Measurements from ENCODE around the gene LRP11.
"Not testable (repeated sequence)": the region's sequence is repeated elsewhere in the genome, so short reads cannot be mapped to it uniquely, and the experiment has no call there.

The LRP11 gene

GRCh38 chr6:149863698-149864577 lies at the start of gene LRP11:
Gene LRP11 (minus strand): TSS chr6:149864359. CDS start chr6:149864020, 339 bp downstream.
- Histone ChIP-seq H3K27me3 (replicated peaks; ENCODE audit: control insufficient read depth, insufficient read depth, low read length) (peaks cover 2% of the 10 kb centered on the region; the same call in 1 of the 2 replicates), H3K4me3 (replicated peaks; ENCODE audit: low read depth, low read length) (peak within 1 kb of the TSS; percentile 55), H3K36me3 (ENCODE audit: control insufficient read depth, insufficient read depth, low read length) (no peaks in the 10 kb centered on the region)
- peak; percentile 80 for DNase-seq (ENCODE audit: extremely low read depth, insufficient read length)
- TF ChIP-seq CTCF (IDR thresholded peaks at IDR 0.05; ENCODE audit: insufficient read depth, low read length, poor library complexity, severe bottlenecking), result no peak

- no peak for TF ChIP-seq CTCF (IDR thresholded peaks at IDR 0.05; ENCODE audit: insufficient read depth, low read length, poor library complexity, severe bottlenecking)
- no peak overlapping the region for H3K4me3 ChIP-seq (replicated peaks; ENCODE audit: low read depth, low read length)
- H3K36me3 ChIP-seq (ENCODE audit: control insufficient read depth, insufficient read depth, low read length), result no peaks in the 10 kb centered on the region
- no peak for DNase-seq (ENCODE audit: extremely low read depth, insufficient read length)
- H3K27me3 ChIP-seq (replicated peaks; ENCODE audit: control insufficient read depth, insufficient read depth, low read length), result no peaks in the 10 kb centered on the region; the same call in 1 of the 2 replicates
Observed at GRCh38 chr6:149913540-149914240, 49.5 kb upstream of the LRP11 start.

- TF ChIP-seq CTCF (IDR thresholded peaks at IDR 0.05; ENCODE audit: insufficient read depth, low read length, poor library complexity, severe bottlenecking), result no peak
- H3K27me3 ChIP-seq (replicated peaks; ENCODE audit: control insufficient read depth, insufficient read depth, low read length), result no peaks in the 10 kb centered on the region; the same call in 1 of the 2 replicates
- H3K36me3 ChIP-seq (ENCODE audit: control insufficient read depth, insufficient read depth, low read length), result no peaks in the 10 kb centered on the region
- H3K4me3 ChIP-seq (replicated peaks; ENCODE audit: low read depth, low read length), result no peak overlapping the region
- DNase-seq (ENCODE audit: extremely low read depth, insufficient read length), result no peak
Observed at GRCh38 chr6:149913085-149913484, 48.9 kb upstream of the LRP11 start.

- not testable (repeated sequence) for H3K4me3 ChIP-seq (replicated peaks; ENCODE audit: low read depth, low read length); H3K27me3 ChIP-seq (replicated peaks; ENCODE audit: control insufficient read depth, insufficient read depth, low read length); DNase-seq (ENCODE audit: extremely low read depth, insufficient read length); H3K36me3 ChIP-seq (ENCODE audit: control insufficient read depth, insufficient read depth, low read length)
Observed at GRCh38 chr6:149912680-149913079, 48.5 kb upstream of the LRP11 start.

- Histone ChIP-seq H3K4me3 (replicated peaks; ENCODE audit: low read depth, low read length) (no peak overlapping the region), H3K36me3 (ENCODE audit: control insufficient read depth, insufficient read depth, low read length) (no peaks in the 10 kb centered on the region), H3K27me3 (replicated peaks; ENCODE audit: control insufficient read depth, insufficient read depth, low read length) (no peaks in the 10 kb centered on the region; the same call in 1 of the 2 replicates)
- TF ChIP-seq CTCF (IDR thresholded peaks at IDR 0.05; ENCODE audit: insufficient read depth, low read length, poor library complexity, severe bottlenecking), result no peak
- DNase-seq (ENCODE audit: extremely low read depth, insufficient read length), result no peak
Observed at GRCh38 chr6:149910721-149911151, 46.6 kb upstream of the LRP11 start.

Data from GM06990 (cell line).